GM12872 (cell line): ENCODE data around the gene ZFP36L2.

Experiments used
- TF ChIP-seq, protein P1 (sequence below): IDR thresholded peaks from 3 replicates; pipeline ENCODE4 v1.5.1; 2011; ENCODE audit warnings: low read depth, mild to moderate bottlenecking, low read length, moderate library complexity; ENCODE audit not compliant: insufficient read depth

Gene ZFP36L2

DNA sequence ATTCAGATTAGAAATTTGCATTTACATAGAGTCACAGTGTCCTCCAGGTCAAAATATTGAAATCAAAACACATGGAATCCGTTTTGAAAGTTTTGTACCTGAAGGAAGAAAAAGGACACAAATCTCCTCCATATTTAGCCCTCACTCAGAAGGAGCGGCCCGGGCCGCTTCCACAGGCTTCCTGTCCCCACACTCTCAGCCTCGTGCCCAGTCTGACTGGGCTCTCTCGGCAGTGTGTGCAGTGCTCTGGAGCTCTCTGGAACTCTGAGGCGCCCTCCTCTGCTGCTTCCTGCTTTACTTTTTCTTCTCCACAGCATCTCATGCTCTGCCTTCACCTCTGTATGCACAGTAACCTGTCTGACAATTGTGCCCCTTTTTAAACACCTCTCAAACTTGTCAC lies 22.2 kb upstream of the ZFP36L2 start:
- TF ChIP-seq, protein P1, sequence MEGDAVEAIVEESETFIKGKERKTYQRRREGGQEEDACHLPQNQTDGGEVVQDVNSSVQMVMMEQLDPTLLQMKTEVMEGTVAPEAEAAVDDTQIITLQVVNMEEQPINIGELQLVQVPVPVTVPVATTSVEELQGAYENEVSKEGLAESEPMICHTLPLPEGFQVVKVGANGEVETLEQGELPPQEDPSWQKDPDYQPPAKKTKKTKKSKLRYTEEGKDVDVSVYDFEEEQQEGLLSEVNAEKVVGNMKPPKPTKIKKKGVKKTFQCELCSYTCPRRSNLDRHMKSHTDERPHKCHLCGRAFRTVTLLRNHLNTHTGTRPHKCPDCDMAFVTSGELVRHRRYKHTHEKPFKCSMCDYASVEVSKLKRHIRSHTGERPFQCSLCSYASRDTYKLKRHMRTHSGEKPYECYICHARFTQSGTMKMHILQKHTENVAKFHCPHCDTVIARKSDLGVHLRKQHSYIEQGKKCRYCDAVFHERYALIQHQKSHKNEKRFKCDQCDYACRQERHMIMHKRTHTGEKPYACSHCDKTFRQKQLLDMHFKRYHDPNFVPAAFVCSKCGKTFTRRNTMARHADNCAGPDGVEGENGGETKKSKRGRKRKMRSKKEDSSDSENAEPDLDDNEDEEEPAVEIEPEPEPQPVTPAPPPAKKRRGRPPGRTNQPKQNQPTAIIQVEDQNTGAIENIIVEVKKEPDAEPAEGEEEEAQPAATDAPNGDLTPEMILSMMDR = no peak

DNA sequence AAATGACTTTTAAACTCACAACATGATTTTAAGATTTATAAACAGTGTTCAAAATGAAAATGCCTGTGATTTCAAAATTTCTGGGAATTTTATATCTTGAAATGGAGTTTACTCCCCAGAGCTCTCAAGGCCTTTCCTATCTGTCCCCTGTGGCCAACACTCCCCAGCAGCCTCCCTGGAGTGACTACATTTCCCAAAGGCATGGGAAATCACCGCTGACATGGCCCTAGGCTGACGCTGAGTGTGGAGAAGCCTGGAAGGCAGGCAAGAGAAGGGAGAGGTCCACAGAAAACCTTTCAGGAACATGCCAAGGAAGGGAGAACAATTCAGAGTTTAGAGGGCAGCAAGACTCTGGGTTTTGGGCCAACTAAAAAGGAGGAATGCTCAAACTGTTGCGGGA lies 20.2 kb upstream of the ZFP36L2 start:
- TF ChIP-seq, protein P1 = no peak

DNA sequence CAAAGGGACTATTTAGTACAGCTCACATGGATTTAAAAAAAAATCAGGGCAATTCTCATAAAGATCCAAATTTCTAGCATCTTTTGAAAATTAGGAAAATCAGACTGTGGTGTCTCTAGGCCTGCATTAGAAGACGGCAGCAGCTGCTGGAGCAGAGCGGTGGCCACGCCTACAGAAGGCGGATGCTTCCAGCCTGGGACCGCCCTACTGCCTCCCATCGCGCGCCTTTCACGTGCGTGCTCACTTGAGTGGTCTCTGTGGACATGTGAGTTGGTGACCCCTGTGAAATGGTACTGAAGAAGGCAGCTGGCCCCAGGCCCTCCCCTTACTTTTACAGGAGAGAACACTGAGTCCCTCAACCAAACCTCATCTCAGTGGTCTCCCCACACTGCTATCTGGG lies 15.2 kb upstream of the ZFP36L2 start:
- TF ChIP-seq, protein P1 = no peak

DNA sequence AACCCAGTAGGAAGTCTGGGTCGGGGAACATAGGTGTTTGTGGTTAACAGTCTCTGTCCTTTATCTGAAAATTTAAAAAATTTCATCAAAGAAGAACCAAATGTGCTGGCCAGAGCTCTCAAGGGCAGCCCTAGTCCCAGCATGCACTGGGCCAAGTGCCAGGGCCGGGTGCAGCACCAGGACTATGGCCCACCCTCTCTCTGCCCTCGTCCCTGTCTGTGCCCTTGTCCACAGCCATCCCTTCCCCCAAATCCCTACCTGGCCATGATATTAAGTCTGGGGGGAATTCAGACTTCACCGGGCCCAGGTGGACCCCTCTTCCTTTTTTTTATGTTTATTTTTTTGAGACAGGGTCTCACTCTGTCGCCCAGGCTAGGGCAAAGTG lies 14.4 kb upstream of the ZFP36L2 start:
- TF ChIP-seq, protein P1 = no peak

DNA sequence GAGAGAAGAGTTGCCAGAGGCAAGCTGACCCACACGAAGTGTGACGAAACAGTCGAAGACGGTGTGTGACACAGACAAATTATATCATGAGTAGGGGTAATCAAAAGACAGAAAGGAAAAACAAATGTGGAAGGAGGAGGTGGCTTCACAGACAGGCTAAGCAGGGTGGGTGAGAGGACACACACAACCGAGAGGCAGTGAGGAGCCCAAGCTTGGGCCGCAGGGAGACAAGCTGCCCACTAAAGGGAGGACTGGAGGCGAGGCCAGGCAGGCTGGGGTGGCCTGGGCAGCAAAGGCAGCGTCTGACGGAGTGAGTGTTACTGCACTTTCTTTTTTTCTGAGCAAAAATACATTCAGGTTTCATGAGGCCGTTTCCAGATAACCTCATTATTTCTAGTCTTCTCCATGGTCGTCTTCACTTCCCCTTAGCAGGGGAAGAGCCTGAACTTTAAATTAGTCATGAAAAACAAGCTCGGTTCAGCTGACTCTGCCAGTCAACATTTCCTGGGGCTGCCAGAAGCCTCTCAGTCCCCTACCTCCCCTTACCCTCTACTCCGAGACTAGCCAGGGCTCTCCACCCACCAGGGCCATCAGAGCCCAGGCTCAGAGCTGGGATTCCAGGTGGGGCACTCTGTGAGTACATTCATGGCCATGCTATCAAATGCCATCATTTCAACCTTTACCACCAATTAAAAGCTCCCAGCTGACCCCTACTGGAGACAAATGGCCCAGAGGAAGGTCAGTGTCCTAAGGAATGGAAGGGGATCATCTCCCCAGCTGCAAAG lies 13.8 kb upstream of the ZFP36L2 start:
- TF ChIP-seq, protein P1 = peak; percentile 14; the same call in 1 of the 3 replicates

DNA sequence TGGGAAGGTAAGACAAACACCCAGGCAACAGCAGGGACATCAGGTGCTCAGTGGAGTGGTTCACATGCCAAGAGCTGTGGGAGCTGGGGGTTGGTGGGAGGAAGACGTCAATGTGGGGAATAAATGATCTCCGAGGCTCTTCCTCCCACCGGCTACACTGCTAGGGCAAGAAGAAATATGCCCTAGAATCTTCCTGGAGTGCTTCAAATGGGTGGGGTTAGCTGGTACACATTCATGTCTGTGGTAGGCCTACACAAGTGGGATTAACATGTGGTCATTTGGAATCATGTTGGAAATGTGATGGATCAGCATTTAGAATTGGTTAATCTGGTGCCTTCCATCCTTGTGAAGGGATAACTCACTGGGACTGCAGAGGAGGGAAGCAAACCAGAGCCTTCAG lies 12.4 kb upstream of the ZFP36L2 start:
- TF ChIP-seq, protein P1 = no peak

DNA sequence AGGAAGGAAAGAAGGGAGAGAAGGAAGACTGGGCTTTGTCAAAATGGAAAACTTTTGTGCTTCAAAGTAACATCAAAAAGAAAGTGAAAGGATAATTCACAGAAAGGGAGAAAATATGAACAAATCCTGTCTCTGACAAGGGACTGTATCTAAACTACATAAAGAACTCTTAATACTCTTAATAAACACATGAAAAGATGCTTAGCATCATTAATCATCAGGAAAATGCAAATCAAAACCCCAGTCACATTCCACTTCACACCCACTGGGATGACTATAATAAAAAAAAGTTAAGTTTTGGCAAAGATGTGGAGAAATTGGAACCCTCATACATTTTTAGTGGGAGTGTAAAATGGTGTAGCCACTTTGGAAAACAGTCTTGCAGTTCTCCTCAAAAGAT lies 11.8 kb upstream of the ZFP36L2 start:
- TF ChIP-seq, protein P1 = no peak
